OCI-LY1 (cell line): Measurements from ENCODE around the gene MDGA2.

Experiments
- H2AFZ ChIP-seq: fragments of 200-600 bp; sonication (generic), shearing (Covaris generic); 2 replicates; pipeline ENCODE4 v1.6.0; 2014; ENCODE audit warnings: antibody characterized with exemption, mild to moderate bottlenecking, low read length
- H3F3A ChIP-seq: fragments of 200-600 bp; sonication (generic), shearing (Covaris generic); 2 replicates; pipeline ENCODE4 v1.6.0; 2014; ENCODE audit warnings: mild to moderate bottlenecking, antibody characterized with exemption, low read length, moderate library complexity; ENCODE audit not compliant: insufficient read depth
- H3K27ac ChIP-seq: fragments of 200-600 bp; sonication (generic); 2 replicates; pipeline ENCODE4 v1.5.1; 2014; ENCODE audit warnings: low read length, mixed run types, mild to moderate bottlenecking, low read depth; ENCODE audit not compliant: poor library complexity, severe bottlenecking
- H3K27me3 ChIP-seq: fragments of 200-600 bp; sonication (generic); 2 replicates; pipeline ENCODE4 v1.6.0; 2014; ENCODE audit warnings: antibody characterized with exemption, mild to moderate bottlenecking, low read length, moderate library complexity; ENCODE audit not compliant: insufficient read depth
- H3K36me3 ChIP-seq: fragments of 200-600 bp; sonication (generic); 2 replicates; pipeline ENCODE4 v1.6.1; 2014; ENCODE audit warnings: mild to moderate bottlenecking, antibody characterized with exemption, low read length, moderate library complexity, mixed read lengths; ENCODE audit not compliant: insufficient read depth
- H3K4me1 ChIP-seq: fragments of 200-600 bp; sonication (generic); 2 replicates; pipeline ENCODE4 v1.5.1; 2014; ENCODE audit warnings: mild to moderate bottlenecking, low read length, moderate library complexity; ENCODE audit not compliant: insufficient read depth, severe bottlenecking
- H3K4me2 ChIP-seq: fragments of 200-600 bp; sonication (generic), shearing (Covaris generic); 2 replicates; pipeline ENCODE4 v1.6.1; 2014; ENCODE audit warnings: low read length
- H3K4me3 ChIP-seq: fragments of 200-600 bp; sonication (generic); 2 replicates; pipeline ENCODE4 v1.5.1; 2014; ENCODE audit warnings: low read length, low read depth, mild to moderate bottlenecking, mixed read lengths; ENCODE audit not compliant: poor library complexity, severe bottlenecking
- H3K79me2 ChIP-seq: fragments of 200-600 bp; shearing (Covaris generic); 2 replicates; pipeline ENCODE4 v1.6.1; 2016; ENCODE audit warnings: mixed run types, low read length, mixed read lengths; ENCODE audit not compliant: insufficient read depth
- H3K9ac ChIP-seq: fragments of 200-600 bp; sonication (generic), shearing (Covaris generic); 2 replicates; pipeline ENCODE4 v1.6.1; 2014; ENCODE audit warnings: mild to moderate bottlenecking, low read length, mixed read lengths
- H3K9me2 ChIP-seq: fragments of 200-600 bp; sonication (generic), shearing (Covaris generic); 2 replicates; pipeline ENCODE4 v1.6.1; 2014; ENCODE audit warnings: low read depth, mild to moderate bottlenecking, low read length, mixed read lengths
- H3K9me3 ChIP-seq: fragments of 200-600 bp; shearing (Covaris generic); 2 replicates; pipeline ENCODE4 v1.6.1; 2014; ENCODE audit warnings: low read length, mixed read lengths
- H4K20me1 ChIP-seq: fragments of 200-600 bp; sonication (generic), shearing (Covaris generic); 2 replicates; pipeline ENCODE4 v1.6.0; 2016; ENCODE audit warnings: mild to moderate bottlenecking, low read length; ENCODE audit not compliant: insufficient read depth
- EZH2 ChIP-seq: fragments of 200-600 bp; sonication (generic), shearing (Covaris generic); IDR thresholded peaks from 2 replicates; pipeline ENCODE4 v1.8.0; 2017; ENCODE audit warnings: borderline replicate concordance, mixed run types, mild to moderate bottlenecking, antibody characterized with exemption, low read length, moderate library complexity, mixed read lengths
- TF ChIP-seq, protein P1 (sequence below): fragments of 200-600 bp; sonication (generic), shearing (Covaris generic); IDR thresholded peaks from 2 replicates; pipeline ENCODE4 v1.5.1; 2017; ENCODE audit warnings: mild to moderate bottlenecking, antibody characterized with exemption, low read length, moderate library complexity, mixed read lengths

MDGA2 gene

GRCh38 chr14:47557894-47558293 is 117.5 kb downstream of the MDGA2 start:
- no peaks in the 10 kb centered on the region for H3K9me3 ChIP-seq
- no peaks in the 10 kb centered on the region for H3K36me3 ChIP-seq
- H3K9me2 ChIP-seq: no peaks in the 10 kb centered on the region
- no peak overlapping the region for H3K4me2 ChIP-seq
- H3K79me2 ChIP-seq: no peaks in the 10 kb centered on the region
- no peaks in the 10 kb centered on the region for H3F3A ChIP-seq
- H4K20me1 ChIP-seq: no peaks in the 10 kb centered on the region
- H3K27me3 ChIP-seq: no peaks in the 10 kb centered on the region
- H2AFZ ChIP-seq: no peak overlapping the region
- no peaks in the 10 kb centered on the region for H3K4me1 ChIP-seq
- no peak overlapping the region for H3K9ac ChIP-seq
- no peak overlapping the region for H3K27ac ChIP-seq
- no peak overlapping the region for H3K4me3 ChIP-seq
- TF ChIP-seq, protein P1, sequence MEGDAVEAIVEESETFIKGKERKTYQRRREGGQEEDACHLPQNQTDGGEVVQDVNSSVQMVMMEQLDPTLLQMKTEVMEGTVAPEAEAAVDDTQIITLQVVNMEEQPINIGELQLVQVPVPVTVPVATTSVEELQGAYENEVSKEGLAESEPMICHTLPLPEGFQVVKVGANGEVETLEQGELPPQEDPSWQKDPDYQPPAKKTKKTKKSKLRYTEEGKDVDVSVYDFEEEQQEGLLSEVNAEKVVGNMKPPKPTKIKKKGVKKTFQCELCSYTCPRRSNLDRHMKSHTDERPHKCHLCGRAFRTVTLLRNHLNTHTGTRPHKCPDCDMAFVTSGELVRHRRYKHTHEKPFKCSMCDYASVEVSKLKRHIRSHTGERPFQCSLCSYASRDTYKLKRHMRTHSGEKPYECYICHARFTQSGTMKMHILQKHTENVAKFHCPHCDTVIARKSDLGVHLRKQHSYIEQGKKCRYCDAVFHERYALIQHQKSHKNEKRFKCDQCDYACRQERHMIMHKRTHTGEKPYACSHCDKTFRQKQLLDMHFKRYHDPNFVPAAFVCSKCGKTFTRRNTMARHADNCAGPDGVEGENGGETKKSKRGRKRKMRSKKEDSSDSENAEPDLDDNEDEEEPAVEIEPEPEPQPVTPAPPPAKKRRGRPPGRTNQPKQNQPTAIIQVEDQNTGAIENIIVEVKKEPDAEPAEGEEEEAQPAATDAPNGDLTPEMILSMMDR: no peak
- no peak for TF ChIP-seq EZH2

DNA sequence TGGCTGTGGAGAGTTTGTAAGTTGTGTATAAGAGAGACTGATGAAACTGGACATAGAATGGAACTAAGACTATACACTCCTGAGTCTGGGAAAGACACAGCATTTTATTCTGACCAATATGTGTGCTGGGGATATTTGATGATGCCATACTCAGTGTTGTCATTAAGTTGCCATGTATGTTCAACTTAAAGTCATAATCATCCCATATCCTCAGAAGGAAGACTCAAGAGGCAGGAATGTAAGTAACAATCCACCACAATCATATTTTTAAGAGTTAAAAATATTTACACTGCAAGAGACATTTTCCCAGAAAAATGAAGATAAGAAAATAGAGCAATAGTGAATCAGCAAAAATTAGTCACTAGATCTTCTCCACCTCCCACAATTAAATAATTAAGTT is 120.1 kb downstream of the MDGA2 start:
- no peak for TF ChIP-seq EZH2
- TF ChIP-seq, protein P1: no peak
- Histone ChIP-seq H3K4me3 (no peak overlapping the region), H3K27me3 (no peaks in the 10 kb centered on the region)

GRCh38 chr14:47549886-47550285 is 125.5 kb downstream of the MDGA2 start:
- Histone ChIP-seq H3K4me3 (no peak overlapping the region), H3K27me3 (no peaks in the 10 kb centered on the region), H3F3A (no peaks in the 10 kb centered on the region), H3K9ac (no peak overlapping the region), H3K4me2 (no peak overlapping the region), H3K9me3 (no peaks in the 10 kb centered on the region), H3K36me3 (no peaks in the 10 kb centered on the region), H4K20me1 (no peaks in the 10 kb centered on the region), H3K9me2 (no peaks in the 10 kb centered on the region), H3K27ac (no peak overlapping the region), H3K79me2 (no peaks in the 10 kb centered on the region), H3K4me1 (no peaks in the 10 kb centered on the region), H2AFZ (no peak overlapping the region)
- TF ChIP-seq, protein P1: no peak
- TF ChIP-seq EZH2: no peak

More for the DNA sequence above, 120.1 kb downstream of the MDGA2 start:
- Histone ChIP-seq H3K36me3 (no peaks in the 10 kb centered on the region), H3F3A (no peaks in the 10 kb centered on the region), H4K20me1 (no peaks in the 10 kb centered on the region), H3K9me2 (no peaks in the 10 kb centered on the region), H3K4me1 (no peaks in the 10 kb centered on the region), H3K27ac (no peak overlapping the region), H3K4me2 (no peak overlapping the region), H3K9ac (no peak overlapping the region), H2AFZ (no peak overlapping the region), H3K79me2 (no peaks in the 10 kb centered on the region), H3K9me3 (no peaks in the 10 kb centered on the region)
